Measurements from ENCODE around the gene LIF.
"Not testable (repeated sequence)": the region's sequence is repeated elsewhere in the genome, so short reads cannot be mapped to it uniquely, and the experiment has no call there.

Gene LIF

GRCh38 chr22:30204742-30205111 is 41.8 kb downstream of the LIF start:
- no peak for TF ChIP-seq CTCF (conservative IDR thresholded peaks at IDR 0.05; ENCODE audit: control insufficient read depth, insufficient read depth, low read depth, low read length)
- H3K4me3 ChIP-seq (ENCODE audit: control insufficient read depth, low read depth, low read length): no peak overlapping the region
- DNase-seq (ENCODE audit: low read depth): peak; percentile 88

GRCh38 chr22:30204015-30204741 is 42.4 kb downstream of the LIF start:
- DNase-seq (ENCODE audit: low read depth): no peak
- no peak overlapping the region for H3K4me3 ChIP-seq (ENCODE audit: control insufficient read depth, low read depth, low read length)
- no peak for TF ChIP-seq CTCF (conservative IDR thresholded peaks at IDR 0.05; ENCODE audit: control insufficient read depth, insufficient read depth, low read depth, low read length)

GRCh38 chr22:30202531-30203006 is 44.0 kb downstream of the LIF start:
- H3K4me3 ChIP-seq (ENCODE audit: control insufficient read depth, low read depth, low read length): no peak overlapping the region
- no peak for TF ChIP-seq CTCF (conservative IDR thresholded peaks at IDR 0.05; ENCODE audit: control insufficient read depth, insufficient read depth, low read depth, low read length)
- DNase-seq (ENCODE audit: low read depth): peak; percentile 61

- no peak for TF ChIP-seq CTCF (conservative IDR thresholded peaks at IDR 0.05; ENCODE audit: control insufficient read depth, insufficient read depth, low read depth, low read length)
- DNase-seq (ENCODE audit: low read depth): peak; percentile 91
Observed at GRCh38 chr22:30201945-30202344, 44.6 kb downstream of the LIF start.

GRCh38 chr22:30200905-30201304 is 45.7 kb downstream of the LIF start:
- not testable (repeated sequence) for H3K4me3 ChIP-seq (ENCODE audit: control insufficient read depth, low read depth, low read length); DNase-seq (ENCODE audit: low read depth)

More at GRCh38 chr22:30201945-30202344, 44.6 kb downstream of the LIF start:
- H3K4me3 ChIP-seq (ENCODE audit: control insufficient read depth, low read depth, low read length): no peak overlapping the region

- no peak for TF ChIP-seq CTCF (conservative IDR thresholded peaks at IDR 0.05; ENCODE audit: control insufficient read depth, insufficient read depth, low read depth, low read length)
- DNase-seq (ENCODE audit: low read depth): no peak
- H3K4me3 ChIP-seq (ENCODE audit: control insufficient read depth, low read depth, low read length): no peak overlapping the region
Observed at GRCh38 chr22:30198921-30199320, 47.6 kb downstream of the LIF start.

GRCh38 chr22:30198152-30198825 is 48.3 kb downstream of the LIF start:
- DNase-seq (ENCODE audit: low read depth): peak; percentile 41
- no peak for TF ChIP-seq CTCF (conservative IDR thresholded peaks at IDR 0.05; ENCODE audit: control insufficient read depth, insufficient read depth, low read depth, low read length)
- no peak overlapping the region for H3K4me3 ChIP-seq (ENCODE audit: control insufficient read depth, low read depth, low read length)

Data from fibroblast of mammary gland (primary cell).